Keratinocyte (primary cell): Measurements from ENCODE around the gene CPTP.

Experiments
- EZH2 ChIP-seq: IDR thresholded peaks from one replicate; pipeline ENCODE4 v1.6.1; 2012; ENCODE audit warnings: inconsistent platforms, mild to moderate bottlenecking, low read length, moderate library complexity
- TF ChIP-seq, protein P1 (sequence below), 3 experiments: IDR thresholded peaks in 1 of 3; conservative IDR thresholded peaks in 1 of 3; optimal IDR thresholded peaks in 1 of 3; 2 replicates in 2 of 3; 3 replicates in 1 of 3; pipeline versions ENCODE3 to v1.5.1; 2011; ENCODE audit warnings: low read length in 3 of 3, mild to moderate bottlenecking in 3 of 3, moderate library complexity in 2 of 3, control low read depth in 1 of 3, inconsistent platforms in 1 of 3; ENCODE audit not compliant: insufficient read depth in 2 of 3; ENCODE audit errors: extremely low read depth in 1 of 3

DNA sequence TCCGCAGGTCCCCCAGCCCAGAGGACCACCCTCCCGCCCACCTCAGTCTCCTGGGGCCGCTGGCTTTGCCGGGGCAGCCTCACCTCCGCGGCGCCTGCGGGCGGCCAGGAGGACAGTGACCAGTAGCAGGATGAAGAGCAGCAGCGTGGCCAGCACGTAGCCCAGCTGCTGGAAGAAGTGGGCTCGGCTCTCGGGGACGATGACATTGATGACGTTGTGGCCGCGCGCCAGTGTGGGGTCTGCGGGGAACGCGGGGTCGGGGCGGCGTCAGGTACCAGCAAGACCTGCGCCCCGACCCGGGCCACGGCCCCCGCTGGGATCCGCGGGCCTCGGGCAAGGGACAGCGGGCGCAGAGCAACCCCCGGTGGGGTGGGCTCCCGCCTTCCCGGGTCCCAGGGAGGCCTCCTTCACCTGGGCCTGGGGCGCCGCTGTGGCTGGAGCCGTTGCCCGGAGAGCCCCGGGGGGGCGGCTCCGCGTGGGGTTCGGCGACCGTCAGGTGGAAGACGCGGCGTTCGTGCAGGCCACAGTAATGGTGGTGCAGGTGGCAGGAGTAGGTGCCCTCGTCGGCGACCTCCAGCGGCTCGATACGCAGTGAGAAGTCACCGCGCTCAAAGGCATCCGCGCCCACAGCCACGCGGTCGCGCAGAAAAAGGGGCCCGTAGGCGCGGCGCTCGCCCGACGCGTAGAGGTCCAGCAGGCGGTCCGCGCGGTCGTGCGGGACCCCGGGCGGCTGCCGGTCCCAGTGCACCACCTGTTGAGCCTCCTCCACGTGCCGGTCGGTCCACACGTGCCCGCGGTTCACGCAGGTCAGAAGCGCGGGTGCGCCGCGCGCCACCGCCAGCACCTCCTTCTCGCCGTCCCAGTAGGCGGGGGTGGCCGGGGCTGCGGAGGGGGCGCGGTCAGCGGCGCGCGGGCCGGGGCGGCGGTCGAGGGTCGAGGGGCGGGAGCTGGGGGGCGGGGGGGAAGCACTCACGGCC, 30.0 kb downstream of the CPTP start:
- TF ChIP-seq, protein P1, sequence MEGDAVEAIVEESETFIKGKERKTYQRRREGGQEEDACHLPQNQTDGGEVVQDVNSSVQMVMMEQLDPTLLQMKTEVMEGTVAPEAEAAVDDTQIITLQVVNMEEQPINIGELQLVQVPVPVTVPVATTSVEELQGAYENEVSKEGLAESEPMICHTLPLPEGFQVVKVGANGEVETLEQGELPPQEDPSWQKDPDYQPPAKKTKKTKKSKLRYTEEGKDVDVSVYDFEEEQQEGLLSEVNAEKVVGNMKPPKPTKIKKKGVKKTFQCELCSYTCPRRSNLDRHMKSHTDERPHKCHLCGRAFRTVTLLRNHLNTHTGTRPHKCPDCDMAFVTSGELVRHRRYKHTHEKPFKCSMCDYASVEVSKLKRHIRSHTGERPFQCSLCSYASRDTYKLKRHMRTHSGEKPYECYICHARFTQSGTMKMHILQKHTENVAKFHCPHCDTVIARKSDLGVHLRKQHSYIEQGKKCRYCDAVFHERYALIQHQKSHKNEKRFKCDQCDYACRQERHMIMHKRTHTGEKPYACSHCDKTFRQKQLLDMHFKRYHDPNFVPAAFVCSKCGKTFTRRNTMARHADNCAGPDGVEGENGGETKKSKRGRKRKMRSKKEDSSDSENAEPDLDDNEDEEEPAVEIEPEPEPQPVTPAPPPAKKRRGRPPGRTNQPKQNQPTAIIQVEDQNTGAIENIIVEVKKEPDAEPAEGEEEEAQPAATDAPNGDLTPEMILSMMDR (optimal IDR thresholded peaks at IDR 0.05 in 1 of 3, IDR thresholded peaks at IDR 0.05 in 1 of 3, conservative IDR thresholded peaks at IDR 0.05 in 1 of 3; ENCODE audit: extremely low read depth in 1 of 3, insufficient read depth in 2 of 3, low read length in 3 of 3) = no peak
- TF ChIP-seq EZH2 = no peak
